Measurements from ENCODE around the gene ZC3HAV1.

Gene ZC3HAV1

DNA sequence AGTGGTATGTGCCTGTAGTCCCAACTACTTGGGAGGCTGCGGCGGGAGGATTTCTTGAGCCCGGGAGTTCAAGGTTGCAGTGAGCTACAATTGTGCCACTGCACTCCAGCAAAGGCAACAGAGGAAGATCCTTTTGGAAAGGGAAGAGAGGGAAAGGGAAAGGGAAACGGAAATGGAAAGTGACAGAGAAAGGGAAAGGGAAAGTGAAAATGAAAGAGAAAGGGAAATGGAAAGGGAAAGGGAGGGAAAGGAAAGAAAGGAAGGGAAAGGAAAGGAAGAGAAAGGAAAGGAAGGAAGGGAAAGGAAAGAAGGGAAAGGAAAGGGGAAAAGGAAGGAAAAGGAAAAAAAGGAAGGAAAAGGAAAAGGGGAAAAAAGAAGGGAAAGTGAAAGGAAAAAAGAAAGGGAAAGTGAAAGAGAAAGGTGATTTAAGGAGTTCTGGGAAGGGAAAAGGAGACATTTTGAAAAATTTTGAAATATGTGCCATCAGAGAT is 2.3 kb upstream of the ZC3HAV1 start:
- no peak overlapping the region for H3K27ac ChIP-seq (ENCODE audit: extremely low read depth, low read depth, low read length)
- ChIA-PET CTCF (interaction anchor here (0.6 kb wide), 1 partner anchor 21 kb away, joined by 3 read pairs; no protein-coding TSS in a partner anchor), POLR2A (no interaction called here)
- H3K36me3 ChIP-seq (ENCODE audit: control insufficient read depth in 2 of 2, insufficient read depth in 1 of 2, low read length in 2 of 2), result no peaks in the 10 kb centered on the region
- no peaks in the 10 kb centered on the region for H3K4me1 ChIP-seq (ENCODE audit: control insufficient read depth, insufficient read depth, low read length)
- H3K4me3 ChIP-seq (ENCODE audit: low read depth, low read length), result no peak overlapping the region
- H3K9me3 ChIP-seq (ENCODE audit: control insufficient read depth, insufficient read depth, low read depth, low read length), result no peaks in the 10 kb centered on the region
- TF ChIP-seq KLF7 (tag by site-specific recombination; IDR thresholded peaks at IDR 0.05; ENCODE audit: borderline replicate concordance), result no peak
- 0 out of 2 replicates have a peak, but pooled peaks have one; percentile 29 for TF ChIP-seq ZNF621 (tag by site-specific recombination; IDR thresholded peaks at IDR 0.05)
- TF ChIP-seq ZNF132 (tag by site-specific recombination; IDR thresholded peaks at IDR 0.05; ENCODE audit: borderline replicate concordance), result no peak
- TF ChIP-seq ZNF114 (tag by site-specific recombination; IDR thresholded peaks at IDR 0.05), result no peak
- TF ChIP-seq ZNF473 (tag by site-specific recombination; IDR thresholded peaks at IDR 0.05), result 0 out of 2 replicates have a peak, but pooled peaks have one; percentile 54
- TF ChIP-seq ZNF10 (tag by site-specific recombination; IDR thresholded peaks at IDR 0.05), result no peak
- no peak for TF ChIP-seq BCL11A (tag by site-specific recombination; IDR thresholded peaks at IDR 0.05; ENCODE audit: low read depth)
- TF ChIP-seq ZNF830 (tag by site-specific recombination; IDR thresholded peaks at IDR 0.05; ENCODE audit: low read depth), result no peak
- TF ChIP-seq, protein P1, sequence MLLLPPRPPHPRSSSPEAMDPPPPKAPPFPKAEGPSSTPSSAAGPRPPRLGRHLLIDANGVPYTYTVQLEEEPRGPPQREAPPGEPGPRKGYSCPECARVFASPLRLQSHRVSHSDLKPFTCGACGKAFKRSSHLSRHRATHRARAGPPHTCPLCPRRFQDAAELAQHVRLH (tag by site-specific recombination; IDR thresholded peaks at IDR 0.05), result no peak
- TF ChIP-seq ZNF530 (tag by site-specific recombination; IDR thresholded peaks at IDR 0.05; ENCODE audit: low read depth), result 0 out of 2 replicates have a peak, but pooled peaks have one; percentile 39
- no peak for TF ChIP-seq ZNF23 (tag by site-specific recombination; IDR thresholded peaks at IDR 0.05; ENCODE audit: borderline replicate concordance)
- TF ChIP-seq EGR2 (tag by site-specific recombination; IDR thresholded peaks at IDR 0.05; ENCODE audit: low read depth), result no peak
- TF ChIP-seq ZNF37A (tag by site-specific recombination; IDR thresholded peaks at IDR 0.05), result no peak
- no peak for TF ChIP-seq HOXC10 (CRISPR knock-in tag; IDR thresholded peaks at IDR 0.05)
- TF ChIP-seq ZSCAN16 (tag by site-specific recombination; IDR thresholded peaks at IDR 0.05), result no peak
- no peak for TF ChIP-seq KLF1 (tag by site-specific recombination; IDR thresholded peaks at IDR 0.05)
- no peak for TF ChIP-seq GLIS1 (tag by site-specific recombination; IDR thresholded peaks at IDR 0.05)
- no peak for TF ChIP-seq ZNF610 (tag by site-specific recombination; IDR thresholded peaks at IDR 0.05; ENCODE audit: borderline replicate concordance)
- TF ChIP-seq ZNF626 (tag by site-specific recombination; IDR thresholded peaks at IDR 0.05), result no peak
- no peak for TF ChIP-seq OVOL3 (tag by site-specific recombination; IDR thresholded peaks at IDR 0.05)
- TF ChIP-seq ZNF654 (tag by site-specific recombination; IDR thresholded peaks at IDR 0.05; ENCODE audit: low read depth), result no peak
- peak; percentile 72; the same call in 1 of the 2 replicates for TF ChIP-seq ZSCAN23 (tag by site-specific recombination; IDR thresholded peaks at IDR 0.05)
- TF ChIP-seq, protein P2, sequence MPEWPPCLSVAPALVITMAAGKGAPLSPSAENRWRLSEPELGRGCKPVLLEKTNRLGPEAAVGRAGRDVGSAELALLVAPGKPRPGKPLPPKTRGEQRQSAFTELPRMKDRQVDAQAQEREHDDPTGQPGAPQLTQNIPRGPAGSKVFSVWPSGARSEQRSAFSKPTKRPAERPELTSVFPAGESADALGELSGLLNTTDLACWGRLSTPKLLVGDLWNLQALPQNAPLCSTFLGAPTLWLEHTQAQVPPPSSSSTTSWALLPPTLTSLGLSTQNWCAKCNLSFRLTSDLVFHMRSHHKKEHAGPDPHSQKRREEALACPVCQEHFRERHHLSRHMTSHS (tag by site-specific recombination; IDR thresholded peaks at IDR 0.05), result no peak
- peak; percentile 71 for TF ChIP-seq ZBTB17 (tag by site-specific recombination; IDR thresholded peaks at IDR 0.05)
- TF ChIP-seq ZNF600 (tag by site-specific recombination; IDR thresholded peaks at IDR 0.05), result no peak
- TF ChIP-seq ZNF707 (tag by site-specific recombination; IDR thresholded peaks at IDR 0.05), result no peak
- TF ChIP-seq IKZF3 (tag by site-specific recombination; IDR thresholded peaks at IDR 0.05), result peak; percentile 76
- TF ChIP-seq, protein P3, sequence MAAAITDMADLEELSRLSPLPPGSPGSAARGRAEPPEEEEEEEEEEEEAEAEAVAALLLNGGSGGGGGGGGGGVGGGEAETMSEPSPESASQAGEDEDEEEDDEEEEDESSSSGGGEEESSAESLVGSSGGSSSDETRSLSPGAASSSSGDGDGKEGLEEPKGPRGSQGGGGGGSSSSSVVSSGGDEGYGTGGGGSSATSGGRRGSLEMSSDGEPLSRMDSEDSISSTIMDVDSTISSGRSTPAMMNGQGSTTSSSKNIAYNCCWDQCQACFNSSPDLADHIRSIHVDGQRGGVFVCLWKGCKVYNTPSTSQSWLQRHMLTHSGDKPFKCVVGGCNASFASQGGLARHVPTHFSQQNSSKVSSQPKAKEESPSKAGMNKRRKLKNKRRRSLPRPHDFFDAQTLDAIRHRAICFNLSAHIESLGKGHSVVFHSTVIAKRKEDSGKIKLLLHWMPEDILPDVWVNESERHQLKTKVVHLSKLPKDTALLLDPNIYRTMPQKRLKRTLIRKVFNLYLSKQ (tag by site-specific recombination; IDR thresholded peaks at IDR 0.05; ENCODE audit: borderline replicate concordance), result no peak
- TF ChIP-seq PRDM1 (tag by site-specific recombination; IDR thresholded peaks at IDR 0.05), result peak; percentile 100
- TF ChIP-seq, protein P4, sequence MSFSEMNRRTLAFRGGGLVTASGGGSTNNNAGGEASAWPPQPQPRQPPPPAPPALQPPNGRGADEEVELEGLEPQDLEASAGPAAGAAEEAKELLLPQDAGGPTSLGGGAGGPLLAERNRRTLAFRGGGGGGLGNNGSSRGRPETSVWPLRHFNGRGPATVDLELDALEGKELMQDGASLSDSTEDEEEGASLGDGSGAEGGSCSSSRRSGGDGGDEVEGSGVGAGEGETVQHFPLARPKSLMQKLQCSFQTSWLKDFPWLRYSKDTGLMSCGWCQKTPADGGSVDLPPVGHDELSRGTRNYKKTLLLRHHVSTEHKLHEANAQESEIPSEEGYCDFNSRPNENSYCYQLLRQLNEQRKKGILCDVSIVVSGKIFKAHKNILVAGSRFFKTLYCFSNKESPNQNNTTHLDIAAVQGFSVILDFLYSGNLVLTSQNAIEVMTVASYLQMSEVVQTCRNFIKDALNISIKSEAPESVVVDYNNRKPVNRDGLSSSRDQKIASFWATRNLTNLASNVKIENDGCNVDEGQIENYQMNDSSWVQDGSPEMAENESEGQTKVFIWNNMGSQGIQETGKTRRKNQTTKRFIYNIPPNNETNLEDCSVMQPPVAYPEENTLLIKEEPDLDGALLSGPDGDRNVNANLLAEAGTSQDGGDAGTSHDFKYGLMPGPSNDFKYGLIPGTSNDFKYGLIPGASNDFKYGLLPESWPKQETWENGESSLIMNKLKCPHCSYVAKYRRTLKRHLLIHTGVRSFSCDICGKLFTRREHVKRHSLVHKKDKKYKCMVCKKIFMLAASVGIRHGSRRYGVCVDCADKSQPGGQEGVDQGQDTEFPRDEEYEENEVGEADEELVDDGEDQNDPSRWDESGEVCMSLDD (tag by site-specific recombination; IDR thresholded peaks at IDR 0.05), result no peak
- TF ChIP-seq, protein P5, sequence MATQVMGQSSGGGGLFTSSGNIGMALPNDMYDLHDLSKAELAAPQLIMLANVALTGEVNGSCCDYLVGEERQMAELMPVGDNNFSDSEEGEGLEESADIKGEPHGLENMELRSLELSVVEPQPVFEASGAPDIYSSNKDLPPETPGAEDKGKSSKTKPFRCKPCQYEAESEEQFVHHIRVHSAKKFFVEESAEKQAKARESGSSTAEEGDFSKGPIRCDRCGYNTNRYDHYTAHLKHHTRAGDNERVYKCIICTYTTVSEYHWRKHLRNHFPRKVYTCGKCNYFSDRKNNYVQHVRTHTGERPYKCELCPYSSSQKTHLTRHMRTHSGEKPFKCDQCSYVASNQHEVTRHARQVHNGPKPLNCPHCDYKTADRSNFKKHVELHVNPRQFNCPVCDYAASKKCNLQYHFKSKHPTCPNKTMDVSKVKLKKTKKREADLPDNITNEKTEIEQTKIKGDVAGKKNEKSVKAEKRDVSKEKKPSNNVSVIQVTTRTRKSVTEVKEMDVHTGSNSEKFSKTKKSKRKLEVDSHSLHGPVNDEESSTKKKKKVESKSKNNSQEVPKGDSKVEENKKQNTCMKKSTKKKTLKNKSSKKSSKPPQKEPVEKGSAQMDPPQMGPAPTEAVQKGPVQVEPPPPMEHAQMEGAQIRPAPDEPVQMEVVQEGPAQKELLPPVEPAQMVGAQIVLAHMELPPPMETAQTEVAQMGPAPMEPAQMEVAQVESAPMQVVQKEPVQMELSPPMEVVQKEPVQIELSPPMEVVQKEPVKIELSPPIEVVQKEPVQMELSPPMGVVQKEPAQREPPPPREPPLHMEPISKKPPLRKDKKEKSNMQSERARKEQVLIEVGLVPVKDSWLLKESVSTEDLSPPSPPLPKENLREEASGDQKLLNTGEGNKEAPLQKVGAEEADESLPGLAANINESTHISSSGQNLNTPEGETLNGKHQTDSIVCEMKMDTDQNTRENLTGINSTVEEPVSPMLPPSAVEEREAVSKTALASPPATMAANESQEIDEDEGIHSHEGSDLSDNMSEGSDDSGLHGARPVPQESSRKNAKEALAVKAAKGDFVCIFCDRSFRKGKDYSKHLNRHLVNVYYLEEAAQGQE (tag by site-specific recombination; IDR thresholded peaks at IDR 0.05), result 0 out of 2 replicates have a peak, but pooled peaks have one; percentile 19
- TF ChIP-seq RBAK (tag by site-specific recombination; IDR thresholded peaks at IDR 0.05), result 0 out of 2 replicates have a peak, but pooled peaks have one; percentile 11

All from HEK293 (cell line).